Fibroblast of pulmonary artery (primary cell): ENCODE results near the gene CNOT2.
"Not testable (repeated sequence)": the region's sequence is repeated elsewhere in the genome, so short reads cannot be mapped to it uniquely, and the experiment has no call there.

Experiments used
- DNase-seq: peaks from one replicate; pipeline ENCODE4 v3.0.0-alpha.2; 2010; ENCODE audit warnings: low read depth
- H3K4me3 ChIP-seq: replicated peaks from 2 replicates; pipeline ENCODE4 v1.5.1; 2011; ENCODE audit warnings: low read depth, mild to moderate bottlenecking, control low read depth, low read length, moderate library complexity
- TF ChIP-seq, protein P1 (sequence below): IDR thresholded peaks from 2 replicates; pipeline ENCODE4 v1.5.1; 2011; ENCODE audit warnings: mild to moderate bottlenecking, control low read depth, low read length, inconsistent platforms; ENCODE audit errors: missing control alignments

The CNOT2 gene

GRCh38 chr12:70389678-70390077, 146.4 kb downstream of the CNOT2 start:
- no peak overlapping the region for H3K4me3 ChIP-seq
- TF ChIP-seq, protein P1, sequence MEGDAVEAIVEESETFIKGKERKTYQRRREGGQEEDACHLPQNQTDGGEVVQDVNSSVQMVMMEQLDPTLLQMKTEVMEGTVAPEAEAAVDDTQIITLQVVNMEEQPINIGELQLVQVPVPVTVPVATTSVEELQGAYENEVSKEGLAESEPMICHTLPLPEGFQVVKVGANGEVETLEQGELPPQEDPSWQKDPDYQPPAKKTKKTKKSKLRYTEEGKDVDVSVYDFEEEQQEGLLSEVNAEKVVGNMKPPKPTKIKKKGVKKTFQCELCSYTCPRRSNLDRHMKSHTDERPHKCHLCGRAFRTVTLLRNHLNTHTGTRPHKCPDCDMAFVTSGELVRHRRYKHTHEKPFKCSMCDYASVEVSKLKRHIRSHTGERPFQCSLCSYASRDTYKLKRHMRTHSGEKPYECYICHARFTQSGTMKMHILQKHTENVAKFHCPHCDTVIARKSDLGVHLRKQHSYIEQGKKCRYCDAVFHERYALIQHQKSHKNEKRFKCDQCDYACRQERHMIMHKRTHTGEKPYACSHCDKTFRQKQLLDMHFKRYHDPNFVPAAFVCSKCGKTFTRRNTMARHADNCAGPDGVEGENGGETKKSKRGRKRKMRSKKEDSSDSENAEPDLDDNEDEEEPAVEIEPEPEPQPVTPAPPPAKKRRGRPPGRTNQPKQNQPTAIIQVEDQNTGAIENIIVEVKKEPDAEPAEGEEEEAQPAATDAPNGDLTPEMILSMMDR, result no peak

DNA sequence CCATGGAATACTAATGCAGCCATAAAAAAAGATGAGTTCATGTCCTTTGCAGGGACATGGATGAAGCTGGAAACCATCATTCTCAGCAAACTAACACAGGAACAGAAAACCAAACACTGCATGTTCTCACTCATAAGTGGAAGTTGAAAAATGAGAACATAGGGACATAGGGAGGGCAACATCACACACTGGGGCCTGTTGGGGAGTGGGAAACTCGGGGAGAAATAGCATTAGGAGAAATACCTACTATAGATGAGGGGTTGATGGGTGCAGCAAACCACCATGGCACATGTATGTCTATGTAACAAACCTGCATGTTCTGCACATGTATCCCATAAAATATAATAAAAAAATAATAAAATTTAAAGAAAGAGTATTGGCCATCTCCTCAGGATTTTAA, 149.4 kb downstream of the CNOT2 start:
- not testable (repeated sequence) for DNase-seq, H3K4me3 ChIP-seq

More at GRCh38 chr12:70389678-70390077, 146.4 kb downstream of the CNOT2 start:
- no peak for DNase-seq

DNA sequence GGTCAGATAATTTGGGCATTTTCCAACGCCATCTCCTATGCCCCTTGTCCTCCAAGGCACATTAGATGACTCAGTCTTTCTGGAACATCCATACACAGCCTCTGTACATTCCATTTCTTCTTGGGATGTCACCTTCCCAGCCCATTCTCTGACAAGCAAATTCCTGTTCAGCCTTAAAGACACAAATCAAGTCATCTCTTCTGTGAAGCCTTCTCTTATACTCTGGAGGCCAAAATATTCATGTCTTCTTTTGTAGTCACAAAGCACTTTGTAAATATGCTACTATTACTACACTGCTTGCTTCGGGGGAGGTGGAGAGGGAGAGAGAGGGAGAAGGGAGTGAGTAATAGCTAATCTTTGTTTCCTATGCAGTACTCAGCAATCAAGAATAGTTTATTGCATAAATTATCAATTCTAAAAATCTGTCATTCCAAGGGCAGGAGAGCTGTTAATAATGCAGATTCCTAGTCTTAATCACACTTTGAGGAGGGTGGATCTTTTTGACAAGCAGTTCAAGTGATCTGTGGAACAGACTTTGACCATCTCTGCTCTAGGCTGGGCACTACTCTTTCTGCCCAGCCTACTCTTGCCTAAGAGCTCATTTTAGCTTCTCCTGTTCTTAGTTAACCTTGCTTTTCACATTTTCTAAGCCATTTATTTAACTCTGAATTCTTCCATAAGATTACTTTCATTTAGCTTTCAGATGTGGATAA, 150.7 kb downstream of the CNOT2 start:
- TF ChIP-seq, protein P1, result no peak
- DNase-seq, result peak; percentile 61

GRCh38 chr12:70398002-70398401, 154.8 kb downstream of the CNOT2 start:
- no peak overlapping the region for H3K4me3 ChIP-seq
- TF ChIP-seq, protein P1, result no peak

More for the DNA sequence above, 150.7 kb downstream of the CNOT2 start:
- no peak overlapping the region for H3K4me3 ChIP-seq

GRCh38 chr12:70398862-70399261, 155.6 kb downstream of the CNOT2 start:
- no peak overlapping the region for H3K4me3 ChIP-seq
- TF ChIP-seq, protein P1, result no peak
- DNase-seq, result no peak

More at GRCh38 chr12:70398002-70398401, 154.8 kb downstream of the CNOT2 start:
- no peak for DNase-seq

DNA sequence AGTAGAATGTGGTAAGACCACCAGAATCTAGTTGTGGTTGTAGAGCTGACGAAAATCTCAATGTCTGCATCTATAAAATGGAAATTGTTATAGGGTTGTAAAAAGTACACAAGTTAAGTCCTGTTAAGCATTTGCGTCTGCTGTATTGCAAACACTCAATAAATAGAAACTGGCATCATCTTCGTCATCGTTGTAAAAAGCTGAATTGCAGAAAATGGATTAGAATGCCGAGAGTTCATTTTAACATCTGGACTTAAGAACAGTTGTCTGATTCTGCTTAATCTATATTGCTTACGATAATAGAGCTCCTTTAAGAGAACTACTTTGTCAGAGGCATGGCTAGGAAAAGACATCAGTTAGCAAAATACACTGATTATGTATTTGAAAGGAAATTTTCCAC, 156.1 kb downstream of the CNOT2 start:
- H3K4me3 ChIP-seq, result no peak overlapping the region
- TF ChIP-seq, protein P1, result no peak
- DNase-seq, result no peak

DNA sequence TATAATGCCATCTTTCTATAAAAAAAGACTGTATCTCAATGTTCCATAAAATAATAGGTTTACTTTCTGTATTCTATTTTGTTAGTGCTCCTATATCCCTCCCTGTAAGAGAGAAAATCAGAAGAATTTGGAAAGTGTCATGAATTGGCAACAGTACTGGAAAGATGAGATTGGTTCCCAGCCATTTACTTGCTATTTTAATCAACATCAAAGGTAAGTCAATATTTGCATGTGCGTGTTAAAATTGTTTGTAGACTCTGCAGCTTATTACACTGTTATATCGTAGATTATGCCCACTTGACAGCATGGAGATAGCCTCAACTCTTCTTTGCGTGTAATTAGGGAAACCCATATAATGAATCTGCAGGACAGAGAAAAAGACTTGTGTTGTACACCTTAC, 156.9 kb downstream of the CNOT2 start:
- DNase-seq, result no peak
- TF ChIP-seq, protein P1, result no peak
- no peak overlapping the region for H3K4me3 ChIP-seq
